Head of caudate nucleus (tissue), 42 donors: ENCODE measurements around the gene FGFR2.
"Not testable (repeated sequence)": the region's sequence is repeated elsewhere in the genome, so short reads cannot be mapped to it uniquely, and the experiment has no call there.

Experiments used
- DNase-seq, 42 donors: peaks; one replicate each; pipeline versions ENCODE4 v3.0.0 to v3.0.0-alpha.2; 2020 to 2021; ENCODE audit warnings: mixed read lengths in 7 of 42
- intact Hi-C: fragments of 100-400 bp; cut with DNase I; formaldehyde crosslinking; loops from one replicate; pipeline ENCODE4 v1.15.0; 2022

The FGFR2 gene

DNA sequence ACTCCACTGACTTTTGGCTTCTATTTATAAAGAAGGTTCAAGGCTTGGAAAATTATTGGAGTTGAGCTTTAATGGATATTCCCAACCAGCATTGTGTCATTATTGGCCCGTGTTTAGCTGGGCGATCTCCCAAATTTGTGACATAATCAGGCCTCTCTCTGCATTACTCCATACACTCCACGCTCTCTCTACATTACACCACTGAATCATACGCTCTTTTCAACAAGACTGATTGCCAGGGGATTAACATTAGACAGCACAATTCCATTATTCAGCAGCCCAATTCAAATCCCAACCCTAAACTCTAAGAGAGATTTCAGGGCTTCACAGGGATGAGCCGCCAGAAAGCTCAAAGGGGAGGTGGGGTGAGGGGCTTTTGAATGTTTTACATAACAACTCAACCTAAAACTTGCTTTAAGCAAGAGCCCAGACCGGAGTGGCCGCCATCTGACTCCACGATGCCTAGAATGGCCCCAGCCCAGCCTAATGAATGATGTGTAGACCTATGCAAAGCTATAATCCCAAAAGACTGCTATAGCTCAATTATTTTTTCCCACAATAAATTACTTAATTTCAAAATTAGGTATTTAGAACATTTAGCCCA is 61.8 kb downstream of the FGFR2 start:
- DNase-seq = peak in 32 of 42 donors; percentile 41 to 92 (median 70)
- intact Hi-C loops = no loop called here

DNA sequence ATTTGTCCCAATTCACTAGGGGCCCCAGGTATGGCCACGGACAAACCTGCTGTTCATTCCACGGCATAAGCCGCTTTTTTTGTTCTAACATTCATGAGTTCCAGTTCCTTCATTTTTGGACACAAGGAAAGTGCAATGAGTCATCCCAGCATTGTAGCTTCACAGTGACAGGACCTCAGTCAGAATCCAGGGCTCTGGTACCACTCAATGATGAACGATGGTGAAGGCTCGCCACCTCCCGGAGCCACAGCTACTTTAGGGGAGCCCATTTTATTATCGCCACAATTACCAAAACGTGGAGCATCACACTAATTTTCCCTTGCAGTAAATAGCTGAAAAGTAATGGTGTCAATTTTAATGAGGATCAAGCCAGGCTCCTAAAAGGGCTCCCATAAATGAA is 62.9 kb downstream of the FGFR2 start:
- DNase-seq = peak in 6 of 42 donors; percentile 38 to 82 (median 54)
- intact Hi-C loops = no loop called here

DNA sequence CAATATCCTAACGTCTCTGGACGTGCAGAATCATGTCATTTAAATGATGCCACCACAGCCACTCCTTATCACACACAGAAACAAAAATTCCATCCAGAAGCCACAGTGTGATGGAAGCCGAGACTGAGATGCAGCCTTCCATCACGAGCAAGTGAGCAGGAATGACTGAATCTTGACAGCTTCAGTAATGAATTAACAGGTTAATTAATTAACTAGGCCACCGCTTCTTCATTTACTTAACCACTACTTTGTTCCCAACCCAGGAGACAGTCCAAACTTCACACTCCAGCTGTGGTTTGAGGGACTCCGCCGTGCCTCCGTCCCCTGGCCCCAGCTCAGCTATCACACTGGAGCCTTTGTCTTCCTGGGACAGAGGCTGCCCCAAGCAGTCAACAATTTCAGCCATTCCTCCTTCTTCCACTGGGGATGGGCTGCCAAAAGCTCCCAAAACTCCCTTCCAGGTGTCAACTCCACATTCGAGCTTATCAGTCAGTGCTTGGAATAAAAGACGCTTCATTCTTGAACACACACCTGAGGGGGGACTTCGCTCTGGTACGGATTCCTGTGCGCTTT is 65.9 kb downstream of the FGFR2 start:
- intact Hi-C loops = loop anchor here (5.0 kb wide), 1 partner anchor 65 kb away; the partner anchor contains the start of gene FGFR2

DNA sequence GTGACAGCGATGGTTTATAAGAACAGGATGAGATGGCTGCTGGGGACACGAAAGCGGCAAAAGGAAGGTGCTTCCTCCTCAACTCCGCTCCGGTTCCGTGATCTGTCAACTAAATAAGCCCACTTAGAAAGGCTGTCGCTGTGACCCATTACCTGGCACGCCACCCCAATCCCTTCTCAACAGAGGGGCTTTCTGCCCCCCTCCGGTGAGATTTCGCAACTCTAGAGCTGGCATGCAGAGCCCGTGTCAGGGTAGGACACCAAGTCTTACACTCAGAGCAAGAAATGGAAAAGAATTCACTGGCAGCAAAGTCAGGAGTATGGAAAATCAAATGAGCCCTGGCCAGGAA is 66.4 kb downstream of the FGFR2 start:
- intact Hi-C loops = loop anchor here (5.0 kb wide), 1 partner anchor 65 kb away; the partner anchor contains the start of gene FGFR2
- DNase-seq = peak in 5 of 42 donors; percentile 25 to 61 (median 48)

More for the DNA sequence above, 65.9 kb downstream of the FGFR2 start:
- DNase-seq = peak in 41 of 42 donors; percentile 55 to 89 (median 77)

DNA sequence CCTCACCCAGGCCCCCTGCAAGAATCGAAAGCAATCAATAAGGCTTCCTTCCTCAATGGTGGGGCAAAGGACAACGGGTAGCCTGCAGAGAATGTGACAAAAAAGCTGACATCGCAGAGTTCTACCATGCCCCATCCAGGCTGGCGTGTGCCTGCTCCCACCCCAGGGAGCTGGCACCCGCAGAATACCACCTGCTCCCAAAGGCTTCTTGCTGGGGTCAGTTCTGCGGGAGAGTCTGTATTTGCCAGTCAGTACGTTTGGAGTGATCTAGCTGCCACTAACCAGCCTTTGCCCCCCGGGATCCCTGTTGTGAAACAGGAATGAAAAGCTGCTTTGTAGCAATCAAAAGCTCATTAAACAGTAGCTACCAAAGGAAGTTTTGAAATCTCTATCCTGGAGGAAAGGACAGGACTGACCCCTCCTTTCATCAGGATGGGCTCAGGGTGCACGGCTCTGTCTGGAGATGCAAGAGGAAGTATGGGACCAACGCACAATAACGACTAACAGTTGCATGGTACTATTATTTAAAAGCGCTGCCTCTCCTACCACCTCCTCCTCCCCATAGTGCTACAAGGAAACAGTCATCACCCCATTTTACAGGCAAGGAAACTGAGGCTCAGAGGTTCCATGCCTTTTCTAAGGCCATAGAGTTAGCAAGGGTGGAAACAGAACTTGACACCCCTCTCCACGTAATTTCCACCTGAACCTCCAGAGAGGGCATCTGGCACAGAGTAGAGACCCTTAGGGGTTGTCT is 67.0 kb downstream of the FGFR2 start:
- intact Hi-C loops = loop anchor here (5.0 kb wide), 1 partner anchor 66 kb away; the partner anchor contains the start of gene FGFR2
- peak in 22 of 42 donors; percentile 28 to 74 (median 52) for DNase-seq

DNA sequence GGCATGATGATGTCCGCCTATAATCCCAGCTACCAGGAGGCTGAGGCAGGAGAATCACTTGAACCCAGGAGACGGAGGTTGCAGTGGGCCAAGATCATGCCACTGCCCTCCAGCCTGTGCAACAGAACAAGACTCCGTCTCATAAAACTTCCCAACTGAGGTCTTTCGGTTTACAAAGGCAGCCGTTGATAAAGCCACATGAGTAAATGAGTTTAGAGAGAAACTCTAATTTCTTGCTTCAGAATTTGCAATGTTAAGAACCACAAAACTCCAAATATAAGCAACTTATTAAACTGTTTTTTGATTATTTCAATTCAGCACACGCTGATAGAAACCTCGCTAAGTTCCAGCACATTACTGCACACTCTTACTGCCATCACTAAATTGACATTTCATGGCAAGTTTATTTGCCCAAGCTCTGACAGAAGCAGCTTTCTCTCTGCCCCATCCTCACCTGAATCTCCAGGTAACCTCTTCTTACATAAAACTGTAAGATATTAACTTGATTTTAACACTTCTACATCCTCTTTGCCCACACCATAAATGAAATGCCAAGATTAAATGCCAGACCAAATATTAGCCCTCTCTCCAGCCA is 67.7 kb downstream of the FGFR2 start:
- DNase-seq = no peak
- intact Hi-C loops = loop anchor here (5.0 kb wide), 1 partner anchor 67 kb away; the partner anchor contains the start of gene FGFR2

DNA sequence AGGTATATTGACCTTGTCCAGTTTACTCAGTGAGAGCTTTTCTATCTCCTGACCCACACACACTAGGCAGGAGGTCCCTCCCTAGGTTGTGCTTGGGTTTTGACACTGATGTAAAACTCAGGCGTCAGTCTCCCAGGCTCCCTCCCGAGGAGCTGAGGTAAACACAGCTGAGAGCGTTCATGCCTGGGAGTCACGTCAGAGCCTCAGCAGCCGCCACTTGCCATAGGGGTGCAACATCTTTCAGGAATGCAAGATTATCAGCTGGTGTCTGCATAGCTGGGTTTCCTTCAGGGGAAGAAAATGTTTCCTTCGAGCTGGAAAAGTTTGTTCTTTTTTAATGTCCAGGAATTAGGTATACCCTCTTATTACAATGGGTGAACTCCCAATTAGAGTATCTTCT is 70.6 kb downstream of the FGFR2 start:
- intact Hi-C loops = loop anchor here (10.0 kb wide), 1 partner anchor 583 kb away; no protein-coding TSS in a partner anchor
- peak in 3 of 42 donors; percentile 28 to 60 (median 42) for DNase-seq

DNA sequence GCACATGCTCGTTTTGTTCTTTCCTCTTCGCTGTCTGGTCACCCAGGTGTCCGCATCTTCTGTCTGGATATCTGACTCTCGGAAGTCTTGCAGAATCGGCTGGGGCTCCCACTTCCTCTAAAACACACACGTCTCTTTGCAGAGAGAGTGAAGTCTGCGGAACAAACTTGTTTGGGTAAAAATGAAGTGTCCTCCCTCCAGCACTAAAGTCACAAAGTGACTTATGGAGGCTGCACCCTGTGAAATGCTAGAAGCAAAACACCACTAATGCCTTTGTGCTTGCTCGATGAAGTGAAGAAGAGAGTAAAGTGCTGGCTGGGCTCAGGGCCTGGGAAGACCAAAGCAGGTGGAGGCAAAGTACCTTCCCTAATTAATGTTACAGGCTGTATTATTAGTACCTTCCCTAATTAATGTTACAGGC is 71.4 kb downstream of the FGFR2 start:
- DNase-seq = no peak
- intact Hi-C loops = loop anchor here (10.0 kb wide), 1 partner anchor 582 kb away; no protein-coding TSS in a partner anchor

DNA sequence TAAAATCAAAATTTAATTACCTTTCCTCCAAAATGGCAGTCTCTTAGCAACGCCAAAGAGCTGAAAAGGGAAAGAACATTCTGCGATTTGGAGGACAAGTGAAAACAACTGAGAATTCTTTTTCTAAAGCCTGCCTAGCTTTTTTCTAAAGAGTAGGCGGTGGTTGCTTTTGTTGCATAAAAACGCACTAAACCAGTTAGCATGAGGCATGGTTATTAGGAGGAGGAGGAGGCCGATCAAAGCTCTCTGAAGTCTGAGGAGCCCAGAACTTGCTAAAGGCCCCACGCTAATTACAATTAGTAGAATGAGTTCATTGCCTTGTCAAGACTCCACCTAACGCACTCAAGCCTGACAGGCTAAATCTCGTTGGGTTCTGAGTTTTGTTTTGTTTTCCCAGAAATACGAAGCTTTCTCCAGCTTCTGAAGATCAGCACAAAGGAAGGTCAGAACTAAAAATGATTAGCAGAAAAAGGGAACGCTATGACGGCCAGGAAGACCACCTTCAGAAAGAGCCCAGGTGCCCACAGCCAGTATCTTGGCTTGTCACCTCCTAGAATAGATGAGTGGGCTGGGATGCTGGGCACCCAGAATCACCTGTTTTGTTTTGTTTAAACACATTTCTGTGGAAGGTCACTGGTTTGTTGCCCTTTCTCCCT is 72.0 kb downstream of the FGFR2 start:
- intact Hi-C loops = loop anchor here (10.0 kb wide), 1 partner anchor 581 kb away; no protein-coding TSS in a partner anchor
- peak in 6 of 42 donors; percentile 25 to 71 (median 46) for DNase-seq

DNA sequence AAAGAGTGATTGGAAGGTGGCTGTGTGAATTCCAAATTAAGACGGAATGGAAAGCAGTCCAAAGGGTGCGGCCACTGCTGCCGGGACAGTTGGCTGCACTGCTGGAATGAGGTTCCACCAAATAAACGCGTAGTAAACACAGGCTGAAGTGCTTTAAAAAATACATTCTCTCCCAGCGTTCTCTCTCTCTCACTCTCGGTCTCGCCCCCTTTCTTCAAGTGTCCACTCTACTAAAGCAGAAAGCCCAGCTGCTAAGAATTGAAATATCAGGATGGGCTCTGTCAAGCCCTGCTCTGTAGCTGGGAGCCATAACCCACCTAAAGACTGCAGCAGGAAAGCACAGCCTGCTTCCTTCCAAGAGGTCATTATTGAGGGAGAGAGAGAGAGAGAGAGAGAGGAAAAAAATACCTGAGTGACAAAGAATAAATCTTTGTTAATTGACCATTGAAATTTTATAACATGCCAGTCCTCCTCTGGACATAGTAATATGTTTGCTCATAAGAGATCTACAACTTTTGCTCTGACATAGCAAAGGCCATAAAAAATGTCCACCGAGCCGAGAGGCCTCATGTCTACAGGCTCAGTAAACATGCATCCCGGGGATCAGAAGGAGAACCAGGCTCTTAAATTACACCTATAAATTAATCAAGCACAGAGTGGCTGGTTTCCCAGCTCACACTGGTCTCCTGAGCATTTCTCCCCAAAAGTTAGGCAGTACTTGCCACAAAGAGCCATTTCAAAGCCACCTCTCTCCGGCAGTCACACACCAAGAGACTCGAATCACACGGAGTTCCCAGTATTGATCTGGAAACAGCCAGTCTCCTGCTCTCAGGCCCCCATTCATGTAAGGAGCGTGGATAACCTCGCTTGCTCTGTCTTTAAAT is 72.8 kb downstream of the FGFR2 start:
- intact Hi-C loops = loop anchor here (10.0 kb wide), 1 partner anchor 581 kb away; no protein-coding TSS in a partner anchor
- peak in 4 of 42 donors; percentile 28 to 63 (median 35) for DNase-seq

DNA sequence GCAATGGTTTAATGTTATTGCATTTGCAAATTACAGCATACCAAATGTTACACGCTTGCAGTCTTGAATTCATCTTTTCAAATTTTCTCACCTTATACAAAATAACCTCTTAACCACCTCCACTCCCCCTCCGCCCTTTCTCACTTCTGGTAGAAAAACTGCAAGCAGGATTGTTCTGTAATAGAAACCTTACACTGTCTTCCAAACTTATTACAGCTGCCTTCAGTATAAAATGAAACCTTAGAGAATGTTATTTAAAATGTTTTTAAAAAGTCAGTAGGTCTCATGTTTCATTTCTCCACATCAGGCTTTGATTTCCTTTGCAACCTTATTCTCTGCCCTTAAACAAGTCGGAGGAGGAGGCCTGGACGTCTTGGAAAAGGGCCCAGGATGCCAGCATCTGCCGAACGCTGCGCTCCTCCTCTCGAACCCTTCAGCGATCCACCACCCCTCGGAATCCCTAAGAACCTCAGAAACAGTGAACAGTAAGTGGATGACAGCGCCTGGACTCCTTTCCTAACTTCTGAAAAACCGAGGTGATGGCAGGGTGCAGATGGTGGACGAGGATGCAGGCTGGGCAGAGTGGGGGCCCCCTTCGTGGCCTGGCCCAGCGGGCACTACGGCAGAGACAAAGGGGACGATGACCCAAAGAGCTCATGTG is 74.0 kb downstream of the FGFR2 start:
- intact Hi-C loops = loop anchor here (10.0 kb wide), 1 partner anchor 579 kb away; no protein-coding TSS in a partner anchor
- peak in 12 of 42 donors; percentile 26 to 73 (median 52) for DNase-seq

DNA sequence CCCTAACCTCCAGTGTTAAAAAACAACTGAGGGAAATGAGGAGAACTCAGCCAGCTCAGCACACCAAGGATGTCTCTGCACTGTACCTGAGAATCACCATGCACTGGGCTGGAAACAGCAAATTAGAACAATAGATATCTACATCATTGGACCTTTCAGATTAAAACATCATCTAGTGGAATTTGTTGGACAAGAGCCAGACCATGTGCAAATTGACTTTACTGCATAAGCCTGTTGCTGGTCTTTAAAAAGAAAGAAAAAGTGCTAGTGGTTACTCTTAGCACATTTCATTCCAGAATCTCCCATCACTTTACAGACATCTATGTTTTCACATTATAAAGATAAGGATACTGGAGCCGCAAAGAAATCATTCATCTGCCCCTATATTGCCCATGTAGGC is 75.4 kb downstream of the FGFR2 start:
- DNase-seq = no peak
- intact Hi-C loops = loop anchor here (10.0 kb wide), 1 partner anchor 578 kb away; no protein-coding TSS in a partner anchor

DNA sequence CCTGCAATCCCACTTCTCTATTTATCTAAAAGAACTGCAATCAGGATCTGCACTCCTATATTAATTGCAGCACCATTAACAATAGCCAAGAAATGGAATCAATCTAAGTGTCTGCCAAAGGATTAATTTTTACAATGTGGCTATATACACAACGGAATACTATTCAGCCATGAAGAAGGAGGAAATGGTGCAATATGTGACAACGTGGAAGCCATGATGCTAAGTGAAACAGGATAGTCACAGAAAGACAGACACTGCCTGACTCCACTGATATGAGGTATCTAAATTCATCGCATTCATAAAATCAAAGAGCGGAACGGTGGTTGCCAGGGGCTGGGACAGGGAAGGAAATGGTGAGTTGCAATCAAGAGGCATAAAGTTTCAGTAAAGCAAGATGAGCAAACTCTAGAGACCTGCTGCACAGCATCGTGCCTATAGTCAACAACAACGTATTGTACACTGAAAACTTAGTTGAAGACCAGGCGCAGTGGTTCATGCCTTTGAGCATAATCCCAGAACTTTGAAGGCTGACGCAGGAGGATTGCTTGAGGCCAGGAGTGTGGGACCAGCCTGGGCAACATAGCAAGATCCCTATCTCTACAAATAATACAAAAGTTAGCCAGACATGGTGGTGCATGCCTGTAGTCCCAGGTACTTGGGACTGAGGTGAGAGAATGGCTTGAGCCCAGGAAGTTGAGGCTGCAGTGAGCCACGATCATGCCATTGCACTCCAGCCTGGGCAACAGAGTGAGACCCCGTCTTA is 76.3 kb downstream of the FGFR2 start:
- no peak for DNase-seq
- intact Hi-C loops = loop anchor here (10.0 kb wide), 1 partner anchor 577 kb away; no protein-coding TSS in a partner anchor

DNA sequence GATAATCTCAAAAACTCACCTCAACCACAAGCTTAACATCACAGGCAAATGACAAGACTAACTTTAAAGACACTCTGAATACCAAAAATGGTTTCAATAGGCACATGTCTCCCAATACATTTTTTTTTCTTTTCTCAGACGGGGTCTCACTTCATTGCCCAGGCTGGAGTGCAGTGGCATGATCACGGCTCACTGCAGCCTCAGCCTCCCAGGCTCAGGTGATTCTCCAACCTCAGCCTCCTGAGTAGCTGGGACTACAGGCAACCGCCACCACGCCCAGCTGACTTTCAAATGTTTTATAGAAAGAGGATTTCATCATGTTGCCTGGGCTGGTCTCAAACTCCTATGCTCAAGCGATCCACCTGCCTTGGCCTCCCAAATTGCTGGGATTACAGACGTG is 77.7 kb downstream of the FGFR2 start:
- intact Hi-C loops = loop anchor here (10.0 kb wide), 1 partner anchor 576 kb away; no protein-coding TSS in a partner anchor
- DNase-seq = not testable (repeated sequence)

DNA sequence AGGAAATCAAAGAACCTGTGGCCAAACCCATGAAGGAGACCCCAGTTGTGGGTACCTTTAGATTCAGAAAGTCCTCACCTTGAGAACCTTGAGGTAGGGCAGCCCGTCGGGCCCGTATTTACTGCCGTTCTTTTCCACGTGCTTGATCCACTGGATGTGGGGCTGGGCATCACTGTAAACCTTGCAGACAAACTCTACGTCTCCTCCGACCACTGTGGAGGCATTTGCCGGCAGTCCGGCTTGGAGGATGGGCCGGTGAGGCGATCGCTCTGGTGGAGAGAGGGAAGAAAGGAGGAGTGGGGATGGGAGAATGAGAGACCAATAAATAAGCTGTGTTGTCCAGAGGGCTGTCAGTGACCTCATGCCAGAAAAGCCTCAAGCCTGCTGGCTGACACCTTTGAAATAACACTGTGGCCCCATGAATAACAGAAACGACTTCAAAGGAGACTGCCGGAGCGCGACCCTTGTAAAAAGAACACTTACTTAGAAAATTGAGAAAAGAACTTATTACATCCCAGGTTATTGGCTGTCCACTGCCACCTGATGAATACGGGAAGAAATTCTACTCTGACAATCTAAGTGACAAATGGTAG is 78.2 kb downstream of the FGFR2 start:
- intact Hi-C loops = loop anchor here (10.0 kb wide), 1 partner anchor 575 kb away; no protein-coding TSS in a partner anchor
- no peak for DNase-seq

DNA sequence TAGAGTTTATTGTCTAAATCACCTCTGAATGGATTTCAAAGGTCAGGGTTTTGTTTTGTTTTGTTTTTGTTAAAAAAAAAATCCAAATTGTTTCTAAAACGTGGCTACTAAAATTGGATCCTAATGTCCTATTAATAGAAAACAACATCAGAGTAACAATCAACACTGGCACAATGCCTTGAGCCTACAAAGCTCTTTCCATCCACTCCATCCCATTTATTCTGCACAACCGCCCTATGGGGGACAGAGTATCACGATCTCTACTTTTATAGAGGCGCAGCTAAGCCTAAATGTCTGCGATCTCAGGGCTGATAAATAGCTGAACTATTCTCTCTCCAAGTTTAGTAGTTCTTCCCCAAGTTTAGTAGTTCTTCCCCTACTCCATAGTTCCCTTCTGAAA is 78.8 kb downstream of the FGFR2 start:
- DNase-seq = peak in 1 of 42 donors; percentile 68
- intact Hi-C loops = no loop called here
